GM12874 (cell line): Measurements from ENCODE around the gene PLIN5.

ENCODE experiments used
- CTCF ChIP-seq: IDR thresholded peaks from 2 replicates; pipeline ENCODE4 v1.5.1; 2011; ENCODE audit warnings: low read depth, mild to moderate bottlenecking, control low read depth, low read length, moderate library complexity; ENCODE audit not compliant: insufficient read depth

The PLIN5 gene

DNA sequence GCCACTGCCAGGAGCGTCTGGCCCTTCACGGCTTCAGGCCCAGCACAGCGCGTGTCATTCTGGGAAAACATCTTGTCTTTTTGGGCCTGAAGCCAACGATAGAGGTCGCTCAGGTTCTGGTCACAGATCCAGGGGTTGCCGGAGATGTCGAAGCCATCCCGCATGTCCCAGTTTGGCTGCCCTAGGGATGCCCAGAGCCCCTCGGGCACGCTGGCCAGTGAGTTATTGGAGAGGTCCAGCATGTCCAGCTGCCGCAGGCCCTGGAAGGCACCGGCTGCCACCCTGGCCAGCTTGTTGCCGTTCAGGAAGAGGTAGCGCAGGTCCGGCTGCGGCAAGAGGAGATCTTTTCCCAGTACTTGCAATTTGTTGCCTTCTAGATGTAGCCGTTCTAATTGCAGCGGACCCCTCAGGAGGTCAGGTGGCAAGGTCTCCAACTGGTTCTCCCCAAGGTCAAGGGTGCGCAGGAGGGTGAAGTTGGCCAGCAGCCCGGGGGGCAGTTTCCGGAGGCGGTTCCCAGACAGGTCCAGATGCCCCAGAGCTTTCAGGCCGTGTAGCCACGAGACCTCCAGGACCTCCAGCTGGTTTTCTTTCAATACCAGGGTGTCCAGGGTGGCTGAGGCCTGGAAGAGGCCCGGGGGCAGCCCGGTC lies 3.1 kb upstream of the PLIN5 start:
- TF ChIP-seq CTCF = no peak

DNA sequence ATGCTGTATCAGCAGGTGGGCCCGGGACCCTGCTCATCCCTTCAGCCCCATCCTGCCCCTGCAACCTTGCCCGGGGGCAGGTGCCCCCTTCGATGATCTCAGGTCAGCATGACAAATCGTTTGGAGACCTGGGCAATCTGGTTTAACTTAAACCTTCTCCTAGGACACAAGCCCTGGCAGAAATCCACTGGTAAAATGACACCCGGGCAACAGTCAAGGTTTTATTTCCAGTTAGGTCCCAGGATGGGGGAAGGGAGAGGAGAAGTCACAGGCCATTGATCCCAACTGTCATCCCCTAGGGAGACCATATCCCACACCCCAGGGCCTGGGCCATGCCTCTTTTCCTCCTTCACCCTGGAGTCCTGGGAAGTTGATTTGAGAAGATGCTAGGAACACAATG lies 1.8 kb upstream of the PLIN5 start:
- TF ChIP-seq CTCF = no peak

GRCh38 chr19:4533835-4534424 lies 1.1 kb downstream of the PLIN5 start:
- TF ChIP-seq CTCF = no peak

DNA sequence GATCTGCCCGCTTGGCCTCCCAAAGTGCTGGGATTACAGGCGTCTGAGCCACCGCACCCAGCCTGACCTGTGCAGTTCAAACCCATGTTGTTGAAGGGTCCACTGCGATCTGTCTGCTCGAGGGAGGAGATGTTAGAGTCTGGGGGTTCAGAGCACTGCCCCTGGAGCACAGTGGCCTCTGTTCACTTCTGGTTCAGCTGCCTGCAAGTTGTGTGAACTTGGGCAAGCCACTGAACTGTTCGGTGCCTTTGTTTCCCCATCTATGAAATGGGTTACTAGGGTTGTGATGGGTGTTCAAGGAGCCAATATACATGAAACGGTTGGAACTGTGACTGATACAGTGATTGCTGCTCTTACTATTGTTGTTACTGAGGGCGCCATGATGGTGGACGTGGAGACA lies 1.7 kb downstream of the PLIN5 start:
- no peak for TF ChIP-seq CTCF

DNA sequence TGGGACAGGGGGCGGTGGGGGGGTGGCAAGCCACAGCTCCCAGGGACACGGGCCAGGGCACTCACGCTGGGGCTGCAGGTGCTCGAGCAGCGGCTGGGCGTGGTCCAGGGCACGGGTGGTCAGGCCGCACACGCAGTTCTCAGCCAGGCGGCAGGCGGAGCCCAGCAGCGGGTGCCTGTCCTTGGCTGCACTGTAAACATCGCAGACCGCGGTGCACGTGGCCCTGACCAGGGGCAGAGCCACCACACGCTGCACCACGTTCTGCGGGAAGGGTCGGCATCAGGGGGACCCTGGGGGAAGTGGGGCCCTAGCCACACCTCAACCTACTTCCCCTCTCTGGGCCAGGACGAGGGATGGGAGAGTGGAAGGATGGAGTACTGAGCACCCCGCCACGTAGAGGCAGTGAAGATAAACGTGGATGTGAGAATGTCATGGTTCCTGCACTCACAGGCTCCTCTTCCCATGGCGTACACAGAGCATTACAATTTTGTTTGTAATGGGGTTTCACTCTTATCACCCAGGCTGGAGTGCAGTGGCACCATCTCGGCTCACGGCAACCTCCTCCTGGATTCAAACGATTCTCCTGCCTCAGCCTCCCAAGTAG lies 3.4 kb downstream of the PLIN5 start:
- TF ChIP-seq CTCF = no peak

- no peak for TF ChIP-seq CTCF
These were observed 5.0 kb downstream of the PLIN5 start for GRCh38 chr19:4529924-4530522.

DNA sequence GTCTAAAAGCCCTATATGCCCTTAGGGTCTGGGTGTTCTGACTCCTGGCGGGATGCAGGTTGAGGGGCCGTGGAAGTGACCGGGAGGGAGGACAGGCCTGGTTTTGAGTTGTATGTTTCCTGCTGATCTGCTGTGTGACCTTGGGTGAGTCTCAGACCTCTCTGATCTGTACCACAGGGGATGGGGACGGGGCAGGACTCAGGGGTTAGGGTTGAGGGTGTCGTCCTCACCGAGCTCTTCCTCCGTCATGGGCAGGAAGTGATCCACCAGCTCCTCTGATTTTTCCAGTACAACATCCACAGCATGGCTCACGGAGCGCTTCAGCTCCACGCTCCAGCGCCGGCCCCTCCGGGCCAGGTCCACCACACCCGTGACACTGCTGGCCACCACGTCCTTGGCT lies 6.2 kb downstream of the PLIN5 start:
- no peak for TF ChIP-seq CTCF
